GM18951 (cell line): ENCODE data around the gene PLPP3.

Experiments
- POLR2A ChIP-seq: IDR thresholded peaks from 4 replicates; pipeline ENCODE4 v1.6.1; 2011; ENCODE audit warnings: mild to moderate bottlenecking; ENCODE audit not compliant: insufficient read length, insufficient read depth; ENCODE audit errors: extremely low read depth
- in situ Hi-C: fragments of 300-500 bp; cut with MboI; formaldehyde crosslinking; loops from one replicate; pipeline ENCODE4 v1.12.0; 2022; ENCODE audit warnings: low sequenced_read_pairs, mixed read lengths, inconsistent platforms; ENCODE audit not compliant: unreplicated experiment

Gene PLPP3

DNA sequence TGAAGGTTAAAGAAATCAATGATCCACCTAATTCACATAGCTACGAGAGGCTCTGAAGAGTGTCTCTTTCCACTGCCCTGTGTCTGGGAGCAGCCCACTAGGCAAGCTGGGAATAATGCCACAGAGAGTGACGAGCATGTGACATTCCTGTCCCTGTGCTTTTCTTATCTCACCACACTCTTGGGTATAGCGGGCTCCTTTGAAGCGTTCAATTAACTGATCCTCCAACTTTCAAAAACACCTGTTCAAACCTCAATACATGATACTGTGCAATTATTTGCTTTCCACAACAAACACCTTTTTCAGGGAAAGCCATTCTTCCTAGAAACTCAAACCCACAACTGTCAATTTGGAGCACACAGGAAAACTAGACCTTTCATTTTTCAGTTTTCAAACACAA is 43.4 kb downstream of the PLPP3 start:
- in situ Hi-C loops = no loop called here
- no peak for TF ChIP-seq POLR2A

- no peak for TF ChIP-seq POLR2A
- in situ Hi-C loops = no loop called here
Observed at GRCh38 chr1:56535362-56535761, 44.0 kb downstream of the PLPP3 start.

DNA sequence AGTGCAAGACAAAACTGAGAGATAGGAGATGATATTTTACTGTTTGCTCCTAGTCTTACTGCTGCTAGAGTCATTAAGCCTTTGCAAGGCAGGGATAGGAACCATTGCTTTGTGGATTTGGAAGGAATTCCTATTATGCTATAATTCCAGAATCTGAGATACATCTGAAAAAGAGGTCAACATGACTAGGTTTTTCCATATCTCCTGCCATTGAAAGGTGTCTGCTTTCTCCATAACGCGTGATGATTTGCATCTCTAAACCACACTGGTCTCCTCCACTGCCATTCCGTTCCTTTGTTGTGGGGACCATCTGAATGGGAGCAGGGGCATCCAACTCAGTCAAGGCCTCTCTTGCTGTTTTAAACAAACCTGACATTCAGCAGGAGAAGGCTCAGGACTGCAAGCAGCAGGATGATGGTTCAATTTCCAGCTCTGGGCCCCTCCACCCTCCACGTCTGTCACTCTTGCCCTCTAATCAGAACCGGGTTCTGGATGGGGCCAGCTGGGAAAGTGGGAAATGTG is 45.2 kb downstream of the PLPP3 start:
- TF ChIP-seq POLR2A = no peak
- in situ Hi-C loops = no loop called here

- TF ChIP-seq POLR2A = no peak
Observed at GRCh38 chr1:56533621-56534020, 45.7 kb downstream of the PLPP3 start.

DNA sequence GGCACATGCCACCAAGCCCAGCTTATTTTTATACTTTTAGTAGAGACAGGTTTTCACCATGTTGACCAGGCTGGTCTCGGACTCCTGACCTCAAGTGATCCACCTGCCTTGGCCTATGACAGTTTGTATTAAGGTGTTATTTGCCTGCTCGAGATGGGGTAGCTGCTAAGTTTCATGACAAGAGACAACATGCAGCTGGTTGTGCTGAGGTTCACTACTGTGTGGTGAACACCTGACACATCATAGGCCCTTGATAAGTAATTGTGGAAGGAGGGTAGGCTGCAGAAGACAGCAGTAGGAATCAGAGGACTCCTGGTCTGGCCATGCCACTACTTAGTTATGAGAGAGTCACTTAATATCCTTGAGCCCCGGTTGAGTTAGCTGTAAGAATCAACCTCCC is 46.2 kb downstream of the PLPP3 start:
- in situ Hi-C loops = no loop called here
- TF ChIP-seq POLR2A = no peak

More at GRCh38 chr1:56533621-56534020, 45.7 kb downstream of the PLPP3 start:
- in situ Hi-C loops = no loop called here

DNA sequence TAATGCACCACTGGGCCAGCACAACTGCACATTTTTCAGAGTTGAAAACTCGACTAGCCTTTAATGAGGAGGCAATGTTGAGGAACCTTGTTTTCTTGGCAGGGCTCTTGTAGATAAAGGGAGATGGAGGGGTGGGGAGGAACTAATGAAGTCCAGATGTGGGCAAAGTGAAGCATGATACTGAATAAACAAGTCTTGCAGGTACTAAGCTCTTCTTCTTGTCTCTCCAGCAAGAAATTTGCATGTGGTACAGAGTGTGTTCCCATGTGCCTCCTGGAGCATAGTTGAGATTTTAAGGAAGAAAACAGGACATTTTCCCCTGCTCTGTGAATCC is 47.0 kb downstream of the PLPP3 start:
- TF ChIP-seq POLR2A = no peak
- in situ Hi-C loops = no loop called here

DNA sequence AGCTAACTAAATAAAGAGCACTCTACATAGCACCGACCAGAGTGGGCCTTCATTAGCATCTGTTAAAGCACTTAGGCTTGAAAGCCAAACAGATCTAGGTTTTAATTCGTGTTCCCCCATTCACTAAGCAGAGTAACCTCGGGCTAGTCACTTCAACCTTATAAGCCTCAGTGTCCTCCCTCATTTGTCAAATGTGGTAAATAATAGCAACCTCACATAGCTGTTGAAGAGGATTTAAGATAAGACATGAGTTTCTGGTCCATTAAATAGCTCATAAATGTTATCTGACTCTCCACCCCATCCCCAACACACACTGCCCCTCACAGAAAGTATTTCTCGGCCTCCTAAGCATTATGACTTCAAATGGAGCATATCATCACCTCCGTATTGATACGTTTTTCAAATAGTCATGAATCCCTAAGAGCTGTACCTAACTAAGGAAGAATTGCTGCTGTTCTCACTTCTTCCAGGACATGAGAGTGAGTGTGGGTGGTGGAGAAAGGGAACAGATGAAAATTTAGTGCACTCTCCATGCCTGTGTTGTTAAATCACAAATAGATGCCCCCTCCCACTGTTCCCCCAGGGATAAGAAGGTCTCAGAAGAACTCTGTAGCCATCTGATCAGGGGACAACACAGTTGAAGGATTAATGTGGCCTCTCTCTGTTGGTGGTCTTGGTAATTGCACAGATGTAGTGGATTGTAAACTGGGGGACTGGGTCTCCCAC is 47.6 kb downstream of the PLPP3 start:
- no peak for TF ChIP-seq POLR2A
- in situ Hi-C loops = no loop called here

GRCh38 chr1:56529801-56530200 is 49.6 kb downstream of the PLPP3 start:
- in situ Hi-C loops = no loop called here
- TF ChIP-seq POLR2A = no peak

DNA sequence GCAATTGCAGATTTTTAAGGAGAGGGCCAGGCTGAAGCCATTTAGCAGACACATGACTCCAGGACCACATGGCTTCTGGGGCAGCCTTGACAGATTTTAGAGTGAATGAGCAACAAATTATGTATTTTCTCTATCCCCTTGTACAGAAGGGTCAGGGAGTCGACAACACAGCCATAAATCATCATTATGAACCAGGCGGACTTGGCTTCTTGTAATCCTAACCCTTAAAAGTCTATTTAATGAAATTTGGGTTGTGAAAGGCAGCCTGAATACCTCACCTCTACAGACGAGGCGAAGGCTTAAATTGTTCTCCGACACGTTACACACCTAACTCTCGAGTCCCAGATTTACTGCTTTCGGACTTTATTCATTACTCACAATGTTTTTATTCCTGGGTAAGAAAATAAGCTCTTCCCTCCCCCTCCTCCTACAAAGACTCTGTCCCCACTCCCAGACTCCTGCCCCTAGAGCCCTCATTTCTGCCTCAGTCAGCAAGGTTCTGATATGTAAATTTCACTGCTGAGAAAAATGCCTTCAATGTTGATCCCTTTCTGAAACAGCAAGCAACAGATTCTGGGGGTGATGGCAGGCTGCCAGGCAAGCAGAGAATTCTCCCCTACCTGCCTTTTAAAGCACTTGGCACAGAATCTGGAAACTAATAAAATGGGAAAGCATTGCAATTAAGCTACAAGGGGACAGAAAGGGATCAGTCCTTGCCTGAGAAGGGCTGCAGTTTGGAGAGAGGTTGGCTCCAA is 51.6 kb downstream of the PLPP3 start:
- no peak for TF ChIP-seq POLR2A
- in situ Hi-C loops = no loop called here

DNA sequence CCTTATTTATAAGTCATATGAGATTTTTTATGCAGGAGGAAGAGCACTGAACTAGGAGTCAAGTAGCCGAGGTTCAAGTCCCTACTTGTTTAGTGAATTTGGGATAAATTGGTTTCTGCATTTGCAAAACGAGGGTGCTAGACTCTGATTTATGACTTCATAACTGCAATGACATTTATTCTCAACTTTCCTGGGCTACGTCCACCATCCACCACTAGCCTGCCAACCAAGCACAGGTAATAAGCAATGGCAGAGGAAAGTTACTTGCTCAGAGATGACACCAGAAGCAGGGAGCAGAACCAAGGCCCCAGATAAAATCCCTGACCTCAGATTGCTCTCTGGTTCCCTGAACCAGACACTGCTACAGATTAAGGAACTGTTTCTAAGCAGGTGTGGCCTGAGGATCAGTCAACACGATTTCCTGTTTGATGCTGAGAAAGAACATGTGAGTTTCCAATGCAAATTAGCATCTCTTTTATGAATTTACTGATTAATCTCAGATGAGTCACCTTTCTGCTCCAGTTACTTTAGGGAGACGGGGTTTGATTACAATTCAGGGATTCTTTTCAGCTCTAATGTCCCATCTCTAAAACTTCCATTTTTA is 52.7 kb downstream of the PLPP3 start:
- no peak for TF ChIP-seq POLR2A
- in situ Hi-C loops = no loop called here

DNA sequence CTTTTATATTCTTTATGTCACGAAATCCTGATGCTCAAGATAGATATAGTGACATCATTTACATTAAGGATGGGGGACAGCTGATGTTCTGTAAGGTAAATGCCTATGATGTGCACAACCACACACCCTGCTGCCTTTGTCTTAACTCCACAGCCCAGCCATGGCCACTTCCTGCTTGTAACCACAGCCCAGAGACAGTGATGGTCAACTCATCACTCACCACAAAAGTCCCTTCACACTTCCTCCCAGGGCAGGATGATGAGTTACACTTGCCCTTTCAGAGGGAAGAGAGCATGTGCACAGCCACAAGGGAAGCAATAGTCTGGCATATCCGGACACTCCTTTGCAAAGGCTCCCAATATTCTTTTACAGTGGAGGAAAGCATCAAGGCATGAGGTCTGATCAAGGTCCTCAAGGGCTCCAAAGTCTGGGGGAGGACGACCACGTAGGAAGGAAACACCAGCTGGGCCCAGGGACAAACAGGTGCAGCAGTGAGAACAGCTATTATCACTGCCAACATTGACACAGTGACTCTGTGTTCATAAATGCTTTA is 53.8 kb downstream of the PLPP3 start:
- in situ Hi-C loops = no loop called here
- no peak for TF ChIP-seq POLR2A

GRCh38 chr1:56524263-56524662 is 55.1 kb downstream of the PLPP3 start:
- in situ Hi-C loops = no loop called here
- no peak for TF ChIP-seq POLR2A

- no peak for TF ChIP-seq POLR2A
- in situ Hi-C loops = no loop called here
Observed at GRCh38 chr1:56522680-56523079, 56.7 kb downstream of the PLPP3 start.
